GM18873 (cell line): Measurements from ENCODE around the gene CACNG7.

ENCODE experiments used
- ATAC-seq: cut with Tn5 transposase; IDR thresholded peaks from one replicate; pipeline ENCODE4 v1.9.1; 2021; ENCODE audit warnings: mild to moderate bottlenecking, moderate library complexity, moderate number of reproducible peaks; ENCODE audit not compliant: unreplicated experiment, low FRiP score

CACNG7 gene

DNA sequence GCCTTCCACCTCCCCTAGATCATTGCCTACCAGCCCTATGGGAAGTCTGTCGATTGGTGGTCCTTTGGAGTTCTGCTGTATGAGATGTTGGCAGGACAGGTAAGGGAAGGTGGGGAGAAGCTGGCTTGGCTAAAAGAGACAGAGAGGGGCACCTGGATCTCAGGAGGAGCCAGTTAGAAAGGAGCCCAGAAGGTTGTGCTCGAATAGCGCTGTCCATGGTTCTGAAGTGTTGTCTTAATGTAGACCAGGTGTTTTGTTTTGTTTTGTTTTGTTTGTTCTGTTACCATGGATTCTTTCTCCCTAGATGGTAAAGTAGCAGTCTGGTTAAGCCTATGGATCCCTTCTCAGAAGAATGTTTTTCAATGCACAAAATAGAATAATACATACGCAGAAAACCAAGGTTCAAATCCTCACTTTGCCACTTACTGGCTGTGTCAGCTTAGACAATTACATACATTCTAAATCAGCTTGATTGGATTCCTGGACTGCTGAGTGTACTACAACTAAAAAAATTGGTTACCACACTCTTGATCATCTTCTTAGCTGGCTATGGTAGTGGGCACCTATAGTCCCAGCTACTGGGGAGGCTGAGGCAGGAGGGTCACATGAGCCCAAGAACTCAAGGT is 5.9 kb upstream of the CACNG7 start:
- no peak for ATAC-seq

DNA sequence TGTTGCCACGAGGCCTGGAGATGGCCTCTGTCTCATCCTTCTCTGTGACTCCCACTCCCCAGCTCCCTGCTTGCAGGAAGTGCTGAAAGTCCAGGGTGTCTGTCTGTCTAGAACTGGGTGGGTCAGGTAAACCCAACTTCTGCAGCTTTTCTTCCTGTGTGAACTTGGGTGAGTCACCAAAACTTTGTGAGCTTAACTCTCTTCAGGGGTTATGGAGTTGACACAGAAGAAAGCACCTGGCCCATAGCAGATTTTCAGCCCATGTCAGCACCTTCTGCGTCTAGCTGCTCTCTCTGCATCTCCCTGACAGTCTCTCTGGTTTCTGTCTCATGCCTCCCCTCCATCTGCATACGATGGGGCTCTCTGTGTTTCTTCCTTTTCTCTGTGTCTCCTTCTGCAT is 4.2 kb upstream of the CACNG7 start:
- ATAC-seq: no peak

DNA sequence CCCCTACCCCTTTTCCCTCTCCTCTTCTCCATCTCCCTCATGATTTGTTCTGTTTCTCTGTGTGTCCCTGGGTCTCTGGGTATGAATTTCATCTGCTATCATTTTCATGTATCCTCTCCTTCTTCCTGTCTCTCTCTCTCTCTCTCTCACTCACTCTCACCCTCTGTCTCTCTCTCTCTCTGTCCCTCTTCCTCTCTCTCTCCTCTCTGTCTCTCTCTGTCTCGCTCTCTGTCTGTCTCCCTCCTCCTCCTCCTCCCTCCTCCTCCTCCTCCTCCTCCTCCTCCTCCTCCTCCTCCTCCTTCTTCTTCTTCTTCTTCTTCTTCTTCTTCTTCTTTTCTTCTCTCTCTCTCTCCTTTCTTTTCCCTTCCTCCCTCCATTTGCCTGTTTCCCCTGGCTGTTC is 3.3 kb upstream of the CACNG7 start:
- no peak for ATAC-seq

- ATAC-seq: no peak
These were observed 2.6 kb upstream of the CACNG7 start for GRCh38 chr19:53906211-53907192.

- ATAC-seq: no peak
These were observed 1.9 kb upstream of the CACNG7 start for GRCh38 chr19:53907193-53907581.

- ATAC-seq: no peak
These were observed 1.4 kb upstream of the CACNG7 start for GRCh38 chr19:53907690-53908089.

DNA sequence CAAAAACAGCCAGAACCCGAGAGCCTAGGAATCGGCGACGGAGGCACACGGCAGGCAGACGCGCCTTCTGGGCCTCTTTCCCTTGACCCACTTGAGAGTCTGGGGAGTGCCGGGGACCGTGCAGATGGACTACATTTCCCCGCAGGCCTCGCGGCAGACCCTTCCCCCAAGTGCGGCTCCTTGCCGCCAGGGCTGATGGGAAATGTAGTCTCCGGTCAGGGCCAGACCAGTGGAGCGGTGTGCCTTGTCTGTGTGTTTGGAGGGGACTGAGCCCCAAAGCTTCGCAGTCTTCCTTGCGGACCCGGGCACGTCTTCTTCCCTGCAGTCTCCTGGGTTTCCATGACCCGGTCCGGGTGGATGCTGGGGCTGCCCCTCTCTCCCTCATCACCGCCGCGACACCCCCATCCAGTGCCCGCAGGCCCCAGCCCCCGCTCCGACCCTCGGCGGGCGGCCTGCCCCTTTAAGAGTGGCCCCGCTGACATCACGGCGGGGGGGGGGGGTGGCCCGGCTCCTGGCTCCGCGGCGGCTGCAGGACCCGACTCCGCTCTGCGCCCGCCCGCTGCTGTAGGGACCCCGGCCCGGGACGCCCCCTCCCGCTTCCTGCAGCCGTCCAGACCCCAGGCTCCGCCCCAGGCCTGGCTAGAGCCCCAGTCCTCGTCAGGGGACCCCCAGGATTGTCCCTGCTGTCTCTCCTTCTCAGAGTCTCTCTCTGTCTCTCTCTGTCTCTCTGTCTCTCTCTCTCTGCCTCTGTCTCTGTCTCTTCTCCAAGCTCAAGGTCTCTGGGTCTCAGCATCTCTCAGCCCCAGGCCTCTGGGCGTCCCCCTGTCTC is 758 bp upstream of the CACNG7 start:
- no peak for ATAC-seq

DNA sequence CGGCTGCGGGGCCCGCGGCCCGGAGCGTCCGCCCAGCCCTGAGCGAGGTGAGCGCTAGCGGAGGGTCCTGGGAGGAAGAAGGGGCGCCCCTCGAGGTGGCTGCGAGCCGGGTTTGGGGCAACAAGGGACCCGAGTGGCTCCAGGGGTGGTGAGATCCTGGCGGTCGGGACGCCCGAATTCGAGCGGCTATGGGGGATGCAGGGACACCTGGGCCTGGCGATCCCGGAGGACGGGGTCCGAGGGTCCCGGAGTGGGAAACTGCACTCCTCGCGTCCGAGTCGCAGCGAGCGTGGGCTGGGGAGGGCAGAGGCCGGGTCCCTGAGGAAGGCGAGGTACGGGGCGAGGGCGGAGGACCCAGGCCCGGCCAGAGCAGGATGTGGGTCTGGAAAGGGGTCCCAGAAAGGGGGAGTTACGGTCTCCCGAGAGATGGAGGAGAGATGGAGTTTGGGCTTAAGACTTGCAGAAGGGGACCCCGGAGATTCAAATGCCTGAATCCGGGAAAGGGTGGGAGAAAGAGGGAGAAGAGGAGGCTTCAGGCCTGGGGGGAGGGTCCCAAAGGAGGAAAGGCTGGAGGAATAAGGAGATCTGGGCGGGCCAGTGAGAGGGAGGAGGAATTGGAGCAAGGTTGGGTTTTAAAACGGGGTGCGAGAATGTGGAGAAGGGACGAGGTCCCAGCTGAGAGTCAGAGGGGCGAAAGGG is 542 bp downstream of the CACNG7 start:
- ATAC-seq: no peak

DNA sequence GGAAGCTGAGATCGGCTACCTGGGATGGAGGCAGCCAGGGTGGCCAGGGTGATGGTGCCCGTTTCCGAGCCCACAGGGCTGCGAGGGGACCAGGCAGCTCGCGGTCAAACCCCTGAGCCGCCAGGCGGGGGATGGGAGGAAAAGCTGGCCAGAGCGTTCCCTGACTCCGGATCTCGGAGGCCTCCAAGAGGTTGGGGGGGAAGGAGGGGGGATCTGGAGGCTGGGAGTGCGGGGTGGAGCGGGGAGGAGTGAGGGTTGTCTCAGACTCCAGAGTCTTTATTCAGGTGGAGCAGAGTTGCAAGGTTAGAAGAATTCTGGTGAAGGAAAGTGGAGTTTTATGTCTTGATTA is 1.1 kb downstream of the CACNG7 start:
- ATAC-seq: no peak

DNA sequence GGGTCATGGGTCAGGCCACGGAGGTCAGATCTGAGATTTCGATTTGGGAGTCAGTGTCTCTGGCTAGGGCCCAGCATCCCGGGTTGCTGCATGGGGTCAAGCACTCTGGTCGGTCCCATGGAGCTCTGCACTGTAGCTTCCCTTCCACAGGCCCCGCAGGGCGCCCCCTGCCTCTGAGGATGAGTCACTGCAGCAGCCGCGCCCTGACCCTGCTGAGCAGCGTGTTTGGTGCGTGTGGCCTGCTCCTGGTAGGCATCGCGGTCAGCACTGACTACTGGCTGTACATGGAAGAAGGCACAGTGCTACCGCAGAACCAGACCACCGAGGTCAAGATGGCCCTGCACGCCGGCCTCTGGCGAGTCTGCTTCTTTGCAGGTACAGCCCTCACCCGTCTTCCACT is 3.6 kb downstream of the CACNG7 start:
- ATAC-seq: no peak

DNA sequence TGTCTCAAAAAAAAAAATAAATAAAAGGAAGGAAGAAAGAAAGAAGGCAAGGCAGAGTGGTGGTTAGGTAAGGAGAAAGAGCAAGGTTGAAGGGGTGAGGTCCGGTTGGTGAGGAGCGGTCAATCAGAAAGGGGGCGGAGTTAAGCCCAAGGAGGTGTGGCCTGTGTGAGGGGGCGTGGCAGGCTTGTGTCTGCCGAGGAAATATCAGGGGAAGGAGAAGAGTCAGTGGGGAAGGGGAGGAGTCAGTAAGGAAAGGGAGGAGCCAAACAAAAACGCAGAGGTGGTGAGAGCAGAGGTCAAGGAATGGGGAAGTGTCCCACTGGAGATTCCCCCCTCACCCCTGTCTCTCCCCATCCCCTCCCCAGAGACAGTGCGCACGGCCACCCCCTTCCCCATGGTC is 5.9 kb downstream of the CACNG7 start:
- no peak for ATAC-seq

DNA sequence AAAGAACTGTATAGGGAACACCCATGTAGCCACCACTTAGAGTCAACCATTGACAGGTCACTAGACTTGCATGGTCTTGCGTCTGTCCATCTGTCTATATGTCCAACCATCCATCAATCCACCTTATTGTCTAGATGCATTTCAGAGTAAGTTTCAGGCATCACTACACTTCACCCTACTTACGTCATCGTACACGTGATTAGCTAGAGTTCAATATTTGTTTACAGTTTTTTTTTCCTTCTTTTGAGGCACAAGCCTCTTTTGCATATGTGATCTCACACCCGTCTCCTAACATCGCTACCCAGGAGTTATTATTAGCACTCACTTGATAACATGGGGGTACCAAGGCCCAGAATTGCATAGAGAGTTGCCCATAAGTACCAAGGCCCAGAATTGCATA is 6.9 kb downstream of the CACNG7 start:
- ATAC-seq: no peak

DNA sequence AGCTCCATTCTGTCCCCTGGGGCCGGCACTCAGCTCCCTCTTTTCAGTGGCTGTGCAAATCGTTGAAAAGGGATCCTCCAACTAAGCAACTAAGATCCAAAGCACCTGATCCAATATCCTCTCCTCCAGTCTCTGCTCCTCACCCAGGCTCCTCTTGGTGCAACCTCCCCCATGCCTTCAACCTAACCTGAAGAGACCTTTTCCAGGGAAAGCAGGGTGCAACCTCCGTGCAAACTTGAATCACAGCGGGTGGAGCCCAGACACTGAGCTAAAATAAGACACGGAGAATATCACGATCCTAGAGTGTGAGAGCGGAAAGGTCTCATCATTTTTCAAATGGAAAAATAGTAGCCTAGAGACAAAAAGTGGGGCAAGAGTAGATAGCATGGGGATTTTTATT is 8.3 kb downstream of the CACNG7 start:
- ATAC-seq: no peak

DNA sequence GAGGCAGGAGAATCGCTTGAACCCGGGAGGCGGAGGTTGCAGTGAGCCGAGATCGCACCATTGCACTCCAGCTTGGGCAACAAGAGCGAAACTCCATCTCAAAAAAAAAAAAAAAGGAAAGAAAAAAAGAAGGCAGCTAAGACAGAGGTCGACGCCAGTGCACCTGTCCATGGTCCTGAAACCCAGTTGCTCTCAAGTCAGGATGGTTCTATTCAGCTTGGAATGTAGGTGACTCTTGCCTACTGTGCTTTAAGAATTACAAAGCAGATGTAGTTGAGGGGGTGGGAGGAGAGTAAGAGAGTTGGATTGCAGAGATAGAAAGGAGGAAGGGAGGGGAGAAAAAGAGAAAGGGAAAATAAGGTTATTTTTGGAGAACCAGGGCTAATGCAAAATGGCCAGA is 18.7 kb downstream of the CACNG7 start:
- ATAC-seq: no peak

GRCh38 chr19:53936029-53936428 is 27.0 kb downstream of the CACNG7 start:
- ATAC-seq: no peak

DNA sequence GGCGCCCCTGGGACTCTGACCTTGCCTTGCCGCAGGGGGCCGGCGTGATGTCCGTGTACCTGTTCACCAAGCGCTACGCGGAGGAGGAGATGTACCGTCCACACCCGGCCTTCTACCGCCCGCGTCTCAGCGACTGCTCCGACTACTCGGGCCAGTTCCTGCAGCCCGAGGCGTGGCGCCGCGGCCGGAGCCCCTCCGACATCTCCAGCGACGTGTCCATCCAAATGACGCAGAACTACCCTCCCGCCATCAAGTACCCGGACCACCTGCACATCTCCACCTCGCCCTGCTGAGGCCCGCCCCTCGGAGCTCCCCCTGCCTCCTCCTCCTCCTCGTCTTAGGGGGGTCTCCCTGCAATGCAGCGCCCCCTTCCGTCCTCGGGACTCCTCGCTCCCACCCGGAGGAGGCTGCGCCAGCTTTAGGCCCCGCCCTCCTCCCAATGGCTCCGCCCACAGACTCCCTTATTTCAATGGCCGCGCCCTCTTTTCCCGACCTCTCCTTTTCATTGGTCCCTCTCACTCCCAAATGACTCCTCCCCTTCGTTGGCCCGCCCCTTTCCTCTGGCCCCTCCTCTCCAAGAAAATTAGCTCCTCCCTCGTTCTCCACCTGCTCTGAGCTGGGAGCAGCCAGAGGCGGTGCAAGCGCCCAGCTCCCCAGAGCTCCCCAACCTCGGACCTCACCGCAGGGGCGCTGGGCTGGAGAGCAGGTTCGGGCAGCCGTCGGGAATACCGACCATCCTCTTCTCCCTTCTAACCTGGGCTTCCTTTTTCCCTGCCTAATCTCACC is 33.1 kb downstream of the CACNG7 start:
- no peak for ATAC-seq

GRCh38 chr19:53944416-53944815 is 35.3 kb downstream of the CACNG7 start:
- no peak for ATAC-seq

DNA sequence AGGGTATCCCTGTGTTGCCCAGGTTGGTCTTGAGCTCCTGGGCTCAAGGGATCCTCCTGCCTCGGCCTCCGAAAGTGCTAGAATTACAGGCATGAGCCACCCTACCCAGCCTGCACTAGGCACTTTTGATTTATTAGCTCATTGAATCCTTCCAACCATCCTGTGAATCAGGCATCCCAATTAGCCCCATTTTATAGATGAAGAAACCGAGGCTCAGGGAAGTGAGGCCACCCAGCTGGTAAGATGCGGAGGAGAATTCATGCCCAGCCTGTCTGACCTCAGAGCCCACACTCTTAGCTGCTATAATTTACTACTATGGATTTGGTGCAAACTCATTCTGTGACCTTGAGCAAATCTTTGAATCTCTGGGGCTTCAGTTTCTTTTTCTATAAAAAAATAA is 35.9 kb downstream of the CACNG7 start:
- ATAC-seq: no peak

GRCh38 chr19:53945441-53945840 is 36.4 kb downstream of the CACNG7 start:
- no peak for ATAC-seq

GRCh38 chr19:53945998-53946397 is 36.9 kb downstream of the CACNG7 start:
- ATAC-seq: no peak
